ENCODE measurements around the gene PDE4D. TPM values are rescaled to one million over a fixed set of nuclear protein-coding genes. Genes with fewer than 3 reads are reported as not detected.
A peak's percentile ranks its signal among the peaks of the same experiment; 100 is the strongest.
"Not testable (repeated sequence)": the region's sequence is repeated elsewhere in the genome, so short reads cannot be mapped to it uniquely, and the experiment has no call there.

The PDE4D gene
- total RNA-seq, 1 donor from 2014 or later: 39.2 TPM

- no peak for DNase-seq (ENCODE audit: low read depth)
- Histone ChIP-seq H3K36me3 (ENCODE audit: control insufficient read depth, insufficient read depth, low read length) (no peaks in the 10 kb centered on the region), H3K27me3 (ENCODE audit: control insufficient read depth, insufficient read depth, low read length) (no peaks in the 10 kb centered on the region), H3K4me3 (ENCODE audit: low read depth, low read length) (no peak overlapping the region)
- no peak for TF ChIP-seq CTCF (IDR thresholded peaks at IDR 0.05; ENCODE audit: insufficient read depth, low read length, poor library complexity, severe bottlenecking)
These were observed 501.9 kb downstream of the PDE4D start for GRCh38 chr5:59391576-59391975.

GRCh38 chr5:59390989-59391388 lies 502.5 kb downstream of the PDE4D start:
- no peaks in the 10 kb centered on the region for H3K27me3 ChIP-seq (ENCODE audit: control insufficient read depth, insufficient read depth, low read length)
- DNase-seq (ENCODE audit: low read depth): no peak
- no peak for TF ChIP-seq CTCF (IDR thresholded peaks at IDR 0.05; ENCODE audit: insufficient read depth, low read length, poor library complexity, severe bottlenecking)
- no peaks in the 10 kb centered on the region for H3K36me3 ChIP-seq (ENCODE audit: control insufficient read depth, insufficient read depth, low read length)
- no peak overlapping the region for H3K4me3 ChIP-seq (ENCODE audit: low read depth, low read length)

DNA sequence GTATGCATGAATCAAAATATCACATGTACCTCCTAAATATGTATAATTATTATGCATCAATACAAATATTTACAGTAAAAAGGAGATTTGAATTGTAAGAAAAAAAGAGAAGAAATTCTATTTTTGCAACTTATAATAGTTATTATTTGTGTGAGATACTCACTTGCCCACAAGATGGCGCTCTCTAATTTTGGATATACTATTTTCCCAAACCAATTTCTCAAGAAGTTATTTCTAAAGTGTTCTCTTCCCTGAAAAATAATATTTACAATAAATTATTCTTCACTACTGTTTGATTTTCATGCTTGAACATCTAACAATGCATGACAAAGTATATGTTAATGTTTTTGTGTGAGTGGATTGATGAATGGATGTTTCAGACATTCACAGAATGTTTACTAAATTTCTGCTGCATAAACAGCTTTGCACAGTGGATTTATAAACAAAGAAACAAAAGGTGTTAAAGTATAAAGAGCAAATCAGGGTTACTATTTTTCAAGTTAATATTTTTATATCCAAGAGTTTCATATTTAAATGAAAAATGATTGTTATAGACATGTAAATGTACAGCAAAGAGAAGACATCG lies 503.4 kb downstream of the PDE4D start:
- Histone ChIP-seq H3K4me3 (ENCODE audit: low read depth, low read length) (no peak overlapping the region), H3K36me3 (ENCODE audit: control insufficient read depth, insufficient read depth, low read length) (no peaks in the 10 kb centered on the region), H3K27me3 (ENCODE audit: control insufficient read depth, insufficient read depth, low read length) (no peaks in the 10 kb centered on the region)
- peak; percentile 36 for TF ChIP-seq CTCF (IDR thresholded peaks at IDR 0.05; ENCODE audit: insufficient read depth, low read length, poor library complexity, severe bottlenecking)
- DNase-seq (ENCODE audit: low read depth): no peak

GRCh38 chr5:59387127-59387526 lies 506.4 kb downstream of the PDE4D start:
- no peak for TF ChIP-seq CTCF (IDR thresholded peaks at IDR 0.05; ENCODE audit: insufficient read depth, low read length, poor library complexity, severe bottlenecking)
- Histone ChIP-seq H3K36me3 (ENCODE audit: control insufficient read depth, insufficient read depth, low read length) (no peaks in the 10 kb centered on the region), H3K27me3 (ENCODE audit: control insufficient read depth, insufficient read depth, low read length) (no peaks in the 10 kb centered on the region), H3K4me3 (ENCODE audit: low read depth, low read length) (no peak overlapping the region)
- no peak for DNase-seq (ENCODE audit: low read depth)

DNA sequence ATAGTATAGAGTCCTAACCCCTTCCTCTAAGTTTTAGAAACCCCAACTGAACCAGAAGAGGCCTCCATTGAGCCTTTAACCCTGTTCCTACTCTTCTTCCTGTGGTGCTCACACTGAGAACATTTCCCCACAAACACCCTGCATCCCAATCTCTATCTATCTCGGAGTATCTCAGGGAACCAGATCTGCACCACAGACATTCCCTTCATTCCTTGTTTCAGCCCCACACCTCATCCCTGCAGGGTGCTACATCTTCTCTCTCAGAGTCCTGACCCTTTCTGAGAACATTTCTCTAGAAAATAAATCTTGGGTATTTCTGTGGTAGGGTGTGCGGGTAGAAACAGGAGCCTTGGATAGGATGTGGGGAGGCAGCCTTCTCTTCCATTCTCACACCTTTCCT lies 507.8 kb downstream of the PDE4D start:
- Histone ChIP-seq H3K36me3 (ENCODE audit: control insufficient read depth, insufficient read depth, low read length) (no peaks in the 10 kb centered on the region), H3K4me3 (ENCODE audit: low read depth, low read length) (no peak overlapping the region), H3K27me3 (ENCODE audit: control insufficient read depth, insufficient read depth, low read length) (no peaks in the 10 kb centered on the region)
- DNase-seq (ENCODE audit: low read depth): no peak
- TF ChIP-seq CTCF (IDR thresholded peaks at IDR 0.05; ENCODE audit: insufficient read depth, low read length, poor library complexity, severe bottlenecking): no peak

GRCh38 chr5:59380350-59380951 lies 513.1 kb downstream of the PDE4D start:
- peak; percentile 43 for TF ChIP-seq CTCF (IDR thresholded peaks at IDR 0.05; ENCODE audit: insufficient read depth, low read length, poor library complexity, severe bottlenecking)
- peak; percentile 70 for DNase-seq (ENCODE audit: low read depth)
- H3K36me3 ChIP-seq (ENCODE audit: control insufficient read depth, insufficient read depth, low read length): no peaks in the 10 kb centered on the region

GRCh38 chr5:59374036-59374435 lies 519.5 kb downstream of the PDE4D start:
- H3K27me3 ChIP-seq (ENCODE audit: control insufficient read depth, insufficient read depth, low read length); DNase-seq (ENCODE audit: low read depth); H3K36me3 ChIP-seq (ENCODE audit: control insufficient read depth, insufficient read depth, low read length); H3K4me3 ChIP-seq (ENCODE audit: low read depth, low read length): not testable (repeated sequence)

More at GRCh38 chr5:59380350-59380951, 513.1 kb downstream of the PDE4D start:
- Histone ChIP-seq H3K4me3 (ENCODE audit: low read depth, low read length) (no peak overlapping the region), H3K27me3 (ENCODE audit: control insufficient read depth, insufficient read depth, low read length) (no peaks in the 10 kb centered on the region)

Measured in kidney epithelial cell (primary cell).